GM21381 (cell line): Measurements from ENCODE around the gene MEIOB.
"Not testable (repeated sequence)": the region's sequence is repeated elsewhere in the genome, so short reads cannot be mapped to it uniquely, and the experiment has no call there.

Source experiments
- ATAC-seq: cut with Tn5 transposase; IDR thresholded peaks from one replicate; pipeline ENCODE4 v1.9.1; 2021; ENCODE audit warnings: mild to moderate bottlenecking, moderate library complexity; ENCODE audit not compliant: unreplicated experiment

Gene MEIOB

GRCh38 chr16:1878256-1878655 lies 6.3 kb upstream of the MEIOB start:
- no peak for ATAC-seq

- ATAC-seq: no peak
Measured at GRCh38 chr16:1877804-1878203, 5.8 kb upstream of the MEIOB start.

- ATAC-seq: no peak
Measured at GRCh38 chr16:1877089-1877488, 5.1 kb upstream of the MEIOB start.

- no peak for ATAC-seq
Measured at GRCh38 chr16:1876468-1876867, 4.5 kb upstream of the MEIOB start.

GRCh38 chr16:1876066-1876465 lies 4.1 kb upstream of the MEIOB start:
- not testable (repeated sequence) for ATAC-seq

- no peak for ATAC-seq
Measured at GRCh38 chr16:1874854-1875253, 2.9 kb upstream of the MEIOB start.

GRCh38 chr16:1870365-1871082 lies 1.4 kb downstream of the MEIOB start:
- ATAC-seq: no peak

GRCh38 chr16:1865902-1866690 lies 5.9 kb downstream of the MEIOB start:
- no peak for ATAC-seq

- no peak for ATAC-seq
Measured at GRCh38 chr16:1863681-1864460, 8.1 kb downstream of the MEIOB start.

- no peak for ATAC-seq
Measured at GRCh38 chr16:1862394-1862793, 9.6 kb downstream of the MEIOB start.

GRCh38 chr16:1861730-1862129 lies 10.2 kb downstream of the MEIOB start:
- no peak for ATAC-seq

- no peak for ATAC-seq
Measured at GRCh38 chr16:1859650-1860049, 12.3 kb downstream of the MEIOB start.

- no peak for ATAC-seq
Measured at GRCh38 chr16:1858189-1858865, 13.6 kb downstream of the MEIOB start.

GRCh38 chr16:1857433-1858097 lies 14.4 kb downstream of the MEIOB start:
- no peak for ATAC-seq

GRCh38 chr16:1851793-1852192 lies 20.2 kb downstream of the MEIOB start:
- no peak for ATAC-seq

- no peak for ATAC-seq
Measured at GRCh38 chr16:1850981-1851380, 21.0 kb downstream of the MEIOB start.

- no peak for ATAC-seq
Measured at GRCh38 chr16:1846416-1846815, 25.5 kb downstream of the MEIOB start.

- no peak for ATAC-seq
Measured at GRCh38 chr16:1845985-1846384, 26.0 kb downstream of the MEIOB start.

- ATAC-seq: no peak
Measured at GRCh38 chr16:1839554-1839953, 32.4 kb downstream of the MEIOB start.

- no peak for ATAC-seq
Measured at GRCh38 chr16:1834096-1834495, 37.9 kb downstream of the MEIOB start.
